GM19025 (cell line): Measurements from ENCODE around the gene ANO7.

Experiments
- ATAC-seq: cut with Tn5 transposase; IDR thresholded peaks from one replicate; pipeline ENCODE4 v1.9.1; 2021; ENCODE audit warnings: mild to moderate bottlenecking, low read depth, moderate library complexity; ENCODE audit not compliant: unreplicated experiment

ANO7 gene

DNA sequence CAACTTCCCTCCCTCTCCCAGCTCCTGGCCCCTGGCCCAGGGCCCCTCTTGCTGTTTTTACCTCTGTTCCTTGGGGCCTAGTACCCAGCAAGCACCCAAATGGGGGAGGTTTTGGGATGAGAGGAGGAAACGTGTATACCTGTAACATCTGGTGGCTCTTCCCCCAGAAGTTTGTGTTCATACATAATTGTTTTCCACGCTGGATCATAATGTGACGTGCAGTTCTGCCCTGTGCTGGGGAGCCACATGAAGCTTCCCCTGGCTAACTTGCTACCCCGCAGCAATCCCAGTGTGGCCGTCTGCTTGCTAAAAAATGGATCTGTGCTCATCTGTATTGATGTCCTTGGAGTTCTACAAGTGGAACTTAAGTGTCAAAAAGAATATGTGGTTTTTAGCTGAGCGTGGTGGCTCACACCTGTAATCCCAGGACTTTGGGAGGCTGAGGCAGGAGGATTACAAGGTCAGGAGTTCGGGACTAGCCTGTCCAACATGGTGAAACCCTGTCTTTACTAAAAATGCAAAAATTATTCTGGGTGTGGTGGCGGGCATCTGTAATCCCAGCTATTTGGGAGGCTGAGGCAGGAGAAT, 36.5 kb downstream of the ANO7 start:
- ATAC-seq, result no peak

DNA sequence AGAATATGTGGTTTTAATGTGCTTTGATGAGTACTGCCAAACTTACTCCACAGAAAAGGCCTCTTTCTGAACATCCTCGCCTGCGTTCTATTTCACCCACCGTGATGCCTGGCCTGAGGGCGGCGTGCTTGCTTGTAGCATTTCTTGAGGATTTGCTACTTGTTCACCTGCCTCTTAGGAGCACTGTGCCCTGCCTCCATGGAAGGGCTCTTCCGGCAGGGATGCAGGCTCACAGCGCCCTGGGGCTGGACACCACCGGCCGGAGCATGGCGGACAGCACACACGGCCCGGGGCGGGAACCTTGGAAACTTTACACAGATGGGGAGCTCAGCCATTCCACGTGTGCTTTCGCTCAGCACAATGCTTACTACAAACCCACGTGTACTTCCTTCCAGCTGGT, 37.1 kb downstream of the ANO7 start:
- ATAC-seq, result no peak

DNA sequence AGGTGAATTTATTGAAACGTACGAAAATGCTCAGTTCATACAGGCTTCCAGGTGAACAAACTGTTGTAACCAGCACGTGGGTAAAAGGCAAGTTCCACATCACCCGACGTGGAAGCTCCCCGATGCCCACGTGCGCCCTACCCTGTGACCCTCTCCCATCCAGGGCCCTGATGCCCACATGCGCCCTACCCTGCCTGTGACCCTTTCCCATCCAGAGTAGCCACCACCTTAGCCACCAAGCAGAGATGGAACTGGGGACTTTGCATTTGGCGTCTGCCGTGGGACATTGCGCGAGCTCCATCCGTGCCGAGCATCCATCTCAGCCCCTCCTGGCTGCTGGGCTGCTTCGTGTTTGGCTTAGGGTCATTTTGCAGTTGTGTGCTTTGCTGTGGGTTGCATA, 37.5 kb downstream of the ANO7 start:
- no peak for ATAC-seq

DNA sequence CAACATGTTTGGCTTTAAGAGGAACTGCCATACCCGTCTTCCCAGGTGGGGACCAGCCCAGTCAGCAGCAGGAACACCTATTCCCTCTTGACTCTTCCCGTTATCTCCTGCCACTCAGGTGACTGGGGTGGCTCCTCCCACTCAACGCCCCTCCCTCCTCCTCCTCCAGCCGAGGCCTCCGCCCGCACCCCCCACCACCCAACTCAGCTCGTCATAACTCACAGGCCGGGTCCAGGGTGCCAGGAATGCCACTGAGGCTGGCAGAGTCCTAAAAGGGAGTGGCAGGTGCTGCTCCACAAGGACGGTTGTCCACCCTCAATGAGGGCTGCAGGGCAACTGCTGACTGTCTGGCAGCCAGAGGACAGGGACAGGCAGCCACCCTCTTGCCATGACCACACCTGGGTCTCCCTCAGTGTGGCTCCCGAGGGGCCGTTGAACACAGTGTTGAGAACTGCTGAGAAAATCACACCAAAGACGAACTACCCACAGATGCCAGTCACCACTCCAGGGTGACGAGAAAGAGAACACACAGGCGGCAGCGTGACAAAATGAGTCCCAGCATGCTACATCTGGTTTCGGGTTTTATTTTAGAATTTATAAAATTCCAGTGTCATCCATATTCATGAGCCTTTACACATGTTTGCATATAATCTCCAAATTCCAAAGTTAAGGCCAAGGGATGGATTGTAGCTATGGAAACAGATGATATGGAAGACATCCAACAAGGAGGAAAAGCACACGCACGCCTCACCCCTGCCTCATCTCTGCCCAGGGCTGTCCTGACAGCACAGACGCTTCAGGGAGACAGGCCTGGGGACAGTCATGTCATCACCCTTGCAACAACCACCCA, 38.5 kb downstream of the ANO7 start:
- no peak for ATAC-seq

DNA sequence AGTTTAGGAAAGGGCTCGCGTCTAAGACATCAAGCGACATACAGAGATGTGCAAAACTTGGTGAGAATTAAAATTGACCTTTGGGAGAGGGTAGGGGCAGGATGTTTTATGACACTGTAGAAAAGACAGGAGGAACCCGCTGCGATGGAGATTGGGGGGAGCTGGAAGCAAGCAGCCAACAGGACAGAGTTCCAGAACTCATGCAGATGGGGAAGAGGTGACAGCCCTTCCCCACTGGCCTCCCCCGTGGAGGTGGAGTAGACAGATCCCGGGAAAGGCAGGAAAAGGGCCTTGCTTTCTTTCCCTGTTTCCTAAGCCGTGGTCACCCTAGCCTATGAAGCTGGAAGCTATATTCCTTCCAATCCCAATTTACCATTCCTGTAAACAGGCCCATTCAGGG, 39.1 kb downstream of the ANO7 start:
- no peak for ATAC-seq

DNA sequence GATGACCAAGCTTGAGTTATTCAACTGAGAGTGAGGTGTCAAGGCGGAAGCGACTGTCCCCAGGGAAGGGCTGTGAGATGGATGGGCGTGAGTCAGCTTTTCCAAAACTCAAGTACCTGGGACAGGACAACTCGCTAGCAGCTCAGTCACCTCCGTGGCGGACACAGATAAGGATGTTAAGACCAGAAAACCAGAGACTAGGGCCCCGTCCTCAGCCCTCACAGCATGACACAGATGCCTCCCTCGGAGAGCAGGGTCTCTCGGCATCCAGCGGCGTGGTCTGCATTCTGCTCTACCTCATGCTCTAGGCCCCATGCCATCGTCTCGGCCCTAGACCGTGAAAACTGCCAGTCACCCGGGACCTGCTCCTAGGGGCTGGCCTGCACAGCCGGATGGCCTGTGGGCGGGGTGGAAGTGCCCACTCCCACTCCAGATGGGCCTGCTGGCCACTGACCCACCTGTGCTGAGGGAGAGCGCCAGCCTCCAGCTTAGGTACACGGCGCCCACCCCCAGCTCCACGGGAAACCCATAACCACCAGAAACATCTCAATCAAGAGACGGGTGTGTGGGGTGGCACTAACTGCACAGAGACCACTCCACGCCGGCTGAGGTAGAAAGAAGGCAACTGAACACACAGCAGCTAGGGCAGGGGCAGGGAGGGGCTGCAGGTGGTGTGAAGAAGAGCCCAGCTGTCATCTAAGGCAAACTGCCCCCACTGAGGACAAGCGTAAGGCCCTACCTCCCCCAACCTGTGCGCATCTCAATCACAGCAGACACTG, 39.8 kb downstream of the ANO7 start:
- no peak for ATAC-seq

DNA sequence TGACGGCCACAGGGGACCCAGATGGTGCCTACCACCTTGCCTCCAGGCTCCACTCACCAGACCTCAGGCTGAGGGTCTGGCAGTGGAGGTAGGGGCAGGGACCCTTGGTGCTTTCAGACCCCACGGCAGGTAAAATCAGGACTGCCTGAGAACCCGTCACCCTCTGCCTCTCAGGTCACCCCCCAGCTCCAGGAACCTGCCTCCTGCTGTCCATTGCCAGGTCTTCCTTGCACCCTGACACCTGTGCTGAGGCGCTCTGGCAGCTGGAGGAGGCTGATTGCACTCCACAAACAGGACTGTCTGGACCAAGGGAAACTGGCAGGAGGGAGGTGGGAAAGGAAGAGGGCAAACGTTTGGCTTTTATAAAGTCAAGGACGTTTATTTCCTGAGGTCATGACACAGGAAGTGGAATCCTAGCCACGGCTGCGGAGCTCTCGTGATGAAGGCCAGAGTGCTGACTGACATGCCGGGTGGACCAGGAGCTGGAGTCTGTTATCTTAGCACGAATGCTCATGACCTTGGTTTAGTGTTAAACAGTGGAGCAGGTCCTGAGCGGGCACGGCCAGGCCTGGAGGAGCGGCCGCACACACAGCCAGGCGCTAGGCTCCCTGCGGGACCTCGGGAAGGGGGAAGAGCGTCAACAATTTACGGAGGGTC, 40.5 kb downstream of the ANO7 start:
- no peak for ATAC-seq

DNA sequence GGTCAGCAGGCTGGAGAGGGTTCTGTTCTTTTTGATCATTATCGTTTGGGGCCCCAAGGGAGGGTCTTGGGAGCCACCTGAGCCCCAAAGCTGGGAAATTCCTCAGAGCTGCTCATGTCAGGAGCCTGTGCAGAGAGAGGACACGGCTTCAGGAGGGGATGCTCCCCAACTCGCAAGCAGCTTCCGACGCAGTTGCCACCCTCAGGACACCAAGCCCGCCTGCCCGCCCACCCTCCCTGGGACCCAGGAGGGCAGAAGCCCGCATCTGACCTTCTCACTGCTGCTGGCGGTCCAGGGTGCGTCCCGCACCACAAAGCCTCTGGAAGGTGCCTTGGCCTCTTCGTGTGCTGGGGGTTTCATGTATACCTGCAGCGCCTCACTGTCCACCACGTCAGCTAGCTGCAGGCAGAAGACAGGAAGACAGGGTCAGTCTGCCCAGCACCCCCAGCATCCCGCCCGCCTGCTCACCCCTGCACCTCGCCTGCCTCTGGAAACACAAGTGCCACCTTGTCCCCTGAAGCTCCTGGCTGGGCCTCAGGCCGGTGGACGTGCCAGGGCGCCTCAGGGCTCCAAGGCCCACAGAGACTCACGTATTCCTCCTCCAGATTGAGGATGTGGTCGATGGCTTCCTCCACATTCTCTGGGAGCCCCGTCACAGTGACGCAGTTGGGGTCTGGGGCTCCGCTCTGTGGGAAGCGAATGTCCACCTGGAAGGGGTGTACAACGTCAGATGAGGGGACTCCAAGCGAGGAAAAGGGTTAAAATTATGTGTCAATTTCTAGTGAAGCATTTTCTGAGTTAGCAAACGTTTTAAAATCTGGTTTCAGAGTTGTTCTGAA, 41.3 kb downstream of the ANO7 start:
- ATAC-seq, result no peak

DNA sequence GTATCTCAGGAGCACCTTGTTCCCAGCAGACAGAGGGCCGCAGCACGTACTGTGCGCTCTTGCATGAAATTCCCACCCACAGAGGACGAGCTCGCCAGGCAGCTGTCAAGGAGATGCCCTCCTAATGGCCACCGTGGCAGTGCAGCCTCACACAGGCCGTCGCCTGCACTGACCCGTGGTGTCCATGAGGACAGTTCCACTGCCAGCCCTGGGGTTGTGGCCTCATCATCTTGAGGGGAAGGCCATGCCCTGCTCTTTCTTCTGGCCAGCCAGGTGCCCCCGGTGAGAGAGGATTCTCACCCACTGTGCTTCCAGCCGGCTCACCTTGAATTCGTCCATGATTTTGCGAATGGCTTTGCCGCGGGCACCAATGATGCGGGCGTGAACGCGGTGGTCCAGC, 42.0 kb downstream of the ANO7 start:
- no peak for ATAC-seq

DNA sequence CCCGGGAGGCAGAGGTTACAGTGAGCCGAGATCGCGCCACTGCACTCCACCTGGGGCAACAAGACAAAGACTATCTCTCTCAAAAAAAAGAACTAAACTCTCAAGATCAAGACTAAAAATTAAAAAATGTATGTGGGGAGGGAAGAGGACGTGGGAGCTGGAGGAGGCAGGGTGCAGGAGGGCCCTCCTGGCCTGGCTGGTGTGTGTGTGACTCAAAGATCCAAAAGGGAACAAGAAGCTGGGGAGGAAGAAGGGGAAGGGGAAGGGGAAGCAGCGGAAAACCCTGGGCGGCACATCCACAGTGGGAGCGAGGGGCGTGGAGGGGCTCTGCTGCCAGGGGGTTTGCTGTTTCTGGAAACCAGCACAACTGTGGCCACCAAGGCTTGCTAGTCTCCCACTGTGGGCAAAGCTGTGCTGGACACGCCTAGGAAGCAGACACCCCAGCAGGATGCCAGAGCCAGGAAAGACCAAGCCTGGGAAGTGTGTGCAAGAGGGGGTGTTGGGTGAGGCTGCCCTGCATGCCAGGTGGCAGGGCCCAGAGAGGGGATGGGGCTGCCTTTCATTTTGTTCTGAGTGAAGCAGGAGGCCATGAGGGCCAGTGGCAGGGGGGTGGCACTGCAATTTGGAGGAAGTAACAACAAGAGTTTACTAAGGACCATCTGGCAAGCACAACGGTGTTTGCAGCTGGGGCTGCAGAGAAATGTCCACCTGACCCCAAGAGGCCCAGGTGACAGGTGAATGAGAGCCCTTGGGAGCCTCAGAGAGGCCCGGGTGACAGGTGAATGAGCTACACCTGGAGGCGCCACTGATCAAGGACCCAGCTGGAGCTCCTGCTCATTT, 44.5 kb downstream of the ANO7 start:
- no peak for ATAC-seq

DNA sequence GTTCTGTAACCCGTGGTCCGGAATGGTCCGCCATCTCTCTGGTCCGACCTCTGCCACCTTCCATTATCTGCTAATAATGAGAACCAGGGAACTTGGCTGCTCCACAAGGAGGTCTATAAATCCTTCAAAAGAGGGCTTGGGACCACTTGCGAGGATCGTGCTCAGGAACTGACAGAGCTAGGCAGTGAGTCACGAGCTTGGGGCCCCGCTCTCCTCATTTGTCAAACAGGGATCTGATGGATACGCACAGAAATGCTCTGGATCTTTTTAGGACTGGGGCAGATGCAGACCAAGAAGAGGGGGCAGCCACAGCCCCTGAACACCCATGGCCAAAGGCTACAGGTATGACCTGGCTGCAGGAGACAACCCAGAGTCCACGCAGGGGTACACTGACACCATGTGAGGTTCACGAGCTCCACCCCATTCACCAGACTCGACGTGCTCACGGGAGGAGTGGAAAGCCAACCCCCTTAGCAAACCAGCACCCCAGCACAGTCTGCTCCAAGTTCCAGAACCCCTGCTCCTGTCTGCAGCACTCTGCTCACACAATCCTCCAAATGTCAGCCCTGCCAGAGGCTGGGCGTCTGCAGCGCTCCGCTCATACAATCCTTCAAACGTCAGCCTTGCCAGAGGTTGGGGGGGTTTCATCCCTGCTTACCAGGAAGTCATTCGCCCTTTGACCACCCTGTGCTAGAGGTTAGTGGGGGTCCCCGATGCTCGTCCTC, 45.8 kb downstream of the ANO7 start:
- no peak for ATAC-seq

DNA sequence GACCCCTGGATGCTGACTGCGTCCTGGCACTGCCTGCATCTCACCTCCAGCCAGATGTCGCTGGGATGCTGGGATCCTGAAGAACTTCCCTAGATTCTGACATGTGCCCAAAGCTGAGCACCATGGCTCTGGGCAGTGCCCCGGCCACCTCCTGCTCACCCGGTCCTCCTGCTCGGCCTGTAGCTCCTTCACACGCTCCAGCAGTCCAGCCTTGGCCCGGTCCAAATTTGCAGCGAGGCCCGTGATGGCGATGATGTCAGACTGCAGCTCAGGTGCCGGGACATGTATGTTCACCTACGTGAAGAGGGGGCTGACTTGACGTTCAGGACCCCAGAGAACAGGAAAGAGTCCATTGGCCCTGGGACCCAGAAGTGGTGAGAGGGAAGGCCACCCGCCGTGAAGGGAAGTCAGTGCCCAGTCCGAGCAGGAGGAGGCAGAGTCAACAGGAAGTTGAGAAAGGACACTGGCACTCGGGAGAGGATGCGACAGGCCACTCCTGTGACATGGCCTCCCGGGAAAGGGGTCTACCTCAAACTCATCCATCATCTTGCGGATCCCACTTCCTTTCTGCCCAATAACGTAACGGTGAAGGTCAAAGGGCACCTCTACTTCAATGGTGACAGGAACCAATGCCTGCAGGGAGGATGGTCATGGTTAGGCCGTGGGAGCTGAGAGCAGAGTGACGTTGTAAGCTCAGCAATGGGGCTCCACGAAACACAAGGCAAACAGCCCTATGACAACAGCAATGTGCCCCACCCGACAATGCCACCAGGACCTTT, 46.7 kb downstream of the ANO7 start:
- no peak for ATAC-seq

DNA sequence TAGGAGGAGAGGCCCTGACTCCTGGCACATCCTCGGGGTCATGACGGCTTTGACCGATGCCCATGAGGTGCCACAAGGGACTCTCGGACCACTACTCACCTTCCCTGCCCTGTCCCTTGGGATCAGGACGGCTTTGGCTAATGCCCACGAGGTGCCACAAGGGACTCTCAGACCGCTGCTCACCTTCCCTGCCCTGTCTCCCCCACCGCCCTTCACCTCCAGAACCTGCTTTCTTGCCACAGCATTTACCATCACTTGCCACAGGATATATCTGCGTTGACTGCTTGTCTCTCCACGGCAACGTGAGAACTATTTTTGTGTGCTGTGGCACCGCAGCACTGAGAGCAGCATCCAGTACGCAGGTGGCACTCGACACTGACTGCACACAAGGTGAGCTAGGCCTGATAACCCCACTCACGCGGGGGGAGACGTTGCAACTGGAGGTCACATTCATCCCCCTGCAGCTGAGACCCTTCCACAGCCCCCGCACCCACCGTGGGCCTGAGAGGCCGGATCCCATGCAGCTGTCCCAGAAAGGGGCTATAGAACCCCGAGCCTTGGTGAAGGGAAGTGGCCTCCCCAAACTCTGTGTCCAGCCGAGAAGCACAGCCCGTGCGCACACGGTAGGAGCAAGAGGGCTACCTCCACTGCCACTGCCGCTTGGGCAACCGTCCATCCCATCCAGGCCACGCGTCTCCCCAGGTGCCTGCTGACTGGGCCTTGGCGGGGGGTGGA, 47.5 kb downstream of the ANO7 start:
- ATAC-seq, result no peak

DNA sequence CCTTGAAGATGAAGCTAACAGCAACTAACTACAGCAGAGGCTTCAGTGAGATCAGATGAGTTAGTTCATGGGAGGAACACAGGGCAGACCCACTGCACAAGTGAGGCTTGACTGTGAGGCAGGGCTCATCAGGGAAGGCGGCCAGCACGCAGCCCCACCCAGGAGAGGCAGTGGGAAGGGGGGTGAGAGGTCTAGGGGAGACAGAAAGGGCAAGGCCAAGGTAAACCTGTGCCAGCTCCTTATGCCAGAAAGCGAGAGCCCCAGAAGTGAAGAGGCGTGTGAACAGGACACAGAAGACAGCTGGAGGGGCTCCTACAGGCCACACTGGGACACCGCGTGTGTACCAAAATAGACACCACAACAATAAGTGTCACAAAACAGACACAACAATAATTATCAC, 48.6 kb downstream of the ANO7 start:
- no peak for ATAC-seq

DNA sequence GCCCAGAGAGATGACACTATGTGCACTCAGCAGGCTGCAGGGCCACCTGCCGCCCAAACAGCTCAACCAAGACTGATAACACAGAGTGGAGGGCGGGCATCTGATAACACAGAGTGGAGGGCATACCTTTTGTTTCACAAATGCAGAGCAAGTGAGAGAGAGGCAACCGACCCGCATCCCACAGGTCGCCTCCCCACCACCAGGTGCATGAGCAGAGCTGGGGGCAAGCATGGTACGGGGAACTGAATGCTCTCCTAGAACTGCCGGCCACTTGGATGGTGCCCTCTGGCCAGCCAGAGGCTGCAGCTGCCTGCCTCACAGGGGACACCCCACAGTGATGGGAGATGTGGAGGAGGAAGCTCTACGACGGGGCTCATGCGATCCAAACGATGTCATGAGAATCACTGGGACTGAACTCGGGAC, 49.5 kb downstream of the ANO7 start:
- no peak for ATAC-seq

DNA sequence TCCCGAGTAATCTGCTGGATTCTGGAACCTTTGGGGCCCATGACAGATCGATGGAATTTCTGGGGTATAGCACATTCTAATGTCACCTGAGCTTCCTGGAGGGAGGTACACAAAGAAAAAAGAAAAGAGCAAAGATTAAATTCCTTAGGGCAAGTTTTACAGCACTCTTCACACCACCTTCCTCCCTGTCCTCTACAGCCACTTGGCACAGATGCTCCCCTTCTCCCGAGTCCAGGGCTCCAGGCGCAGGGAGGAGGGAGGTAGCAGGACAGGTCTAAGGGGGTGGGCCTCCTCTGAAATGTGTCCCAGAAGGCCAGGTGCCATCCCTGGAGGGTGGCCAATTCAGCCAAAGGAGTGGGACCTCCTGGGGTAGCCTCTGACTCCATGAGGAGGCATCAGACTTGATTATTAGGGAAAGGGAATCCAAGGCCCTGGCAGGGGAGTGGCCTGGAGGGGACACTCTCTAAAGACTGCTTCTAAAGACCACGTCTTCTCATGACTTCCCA, 50.3 kb downstream of the ANO7 start:
- no peak for ATAC-seq
